HCT116 (cell line): ENCODE results near the gene FGFR3. TPM values are rescaled to one million over a fixed set of nuclear protein-coding genes. Genes with fewer than 3 reads are reported as not detected.

Source experiments
- ATF3 ChIP-seq: IDR thresholded peaks from 2 replicates; pipeline ENCODE4 v1.6.1; 2012
- CEBPB ChIP-seq: IDR thresholded peaks from 2 replicates; pipeline ENCODE4 v1.6.1; 2012; ENCODE audit warnings: low read depth
- CTCF ChIP-seq, 3 experiments: fragments of 200-600 bp in 1 of 3; sonication (generic) in 1 of 3; IDR thresholded peaks in 2 of 3; conservative IDR thresholded peaks in 1 of 3; 2 replicates each; pipeline ENCODE4 v1.5.1; 2012 to 2017; ENCODE audit warnings: low read depth in 2 of 3, low read length in 2 of 3, antibody characterized with exemption in 1 of 3, borderline replicate concordance in 1 of 3, control low read depth in 1 of 3, mild to moderate bottlenecking in 1 of 3, mixed read lengths in 1 of 3, mixed run types in 1 of 3, moderate library complexity in 1 of 3; ENCODE audit not compliant: insufficient read depth in 1 of 3
- ELF1 ChIP-seq: IDR thresholded peaks from 2 replicates; pipeline ENCODE4 v1.6.1; 2012; ENCODE audit warnings: low read depth, borderline replicate concordance
- EZH2 ChIP-seq: fragments of 200-600 bp; sonication (generic); IDR thresholded peaks from 2 replicates; pipeline ENCODE4 v1.6.1; 2017; ENCODE audit warnings: antibody characterized with exemption, mixed run types
- EZH2phosphoT487 ChIP-seq: fragments of 200-600 bp; IDR thresholded peaks from 2 replicates; pipeline ENCODE4 v1.6.1; 2018; ENCODE audit warnings: antibody characterized with exemption, borderline replicate concordance
- FOSL1 ChIP-seq: IDR thresholded peaks from 2 replicates; pipeline ENCODE4 v1.6.1; 2012; ENCODE audit warnings: low read depth
- POLR2A ChIP-seq: IDR thresholded peaks from 2 replicates; pipeline ENCODE4 v1.7.0; 2011; ENCODE audit warnings: borderline replicate concordance; ENCODE audit not compliant: insufficient read depth, insufficient read length; ENCODE audit errors: extremely low read depth
- YY1 ChIP-seq: IDR thresholded peaks from 2 replicates; pipeline ENCODE4 v1.6.1; 2011; ENCODE audit warnings: low read length, low read depth, moderate library complexity, mild to moderate bottlenecking; ENCODE audit not compliant: insufficient replicate concordance; ENCODE audit errors: extremely low read depth
- ZNF274 ChIP-seq: fragments of 200-500 bp; sonication (Bioruptor generic); IDR thresholded peaks from 2 replicates; pipeline ENCODE4 v1.6.1; 2014; ENCODE audit warnings: mild to moderate bottlenecking, low read depth, low read length, inconsistent platforms
- total RNA-seq: library from RNA; stranded (reverse); gene quantifications from one replicate; pipeline ENCODE4 v1.2.1, GENCODE V29; 2021; ENCODE audit not compliant: unreplicated experiment
- TF ChIP-seq, protein P1 (sequence below): IDR thresholded peaks from 2 replicates; pipeline ENCODE4 v1.6.1; 2012

FGFR3 gene
- total RNA-seq, 1 experiment from 2014 or later: 31.7 TPM

- TF ChIP-seq ELF1: no peak
- no peak for TF ChIP-seq EZH2
- peak in 2 of 3 experiments; percentile 10 to 14; a peak in 1 of 6 replicates for TF ChIP-seq CTCF (IDR thresholded peaks at IDR 0.05 in 2 of 3, conservative IDR thresholded peaks at IDR 0.05 in 1 of 3; ENCODE audit: borderline replicate concordance in 1 of 3, insufficient read depth in 1 of 3, low read depth in 2 of 3, low read length in 2 of 3)
- TF ChIP-seq, protein P1, sequence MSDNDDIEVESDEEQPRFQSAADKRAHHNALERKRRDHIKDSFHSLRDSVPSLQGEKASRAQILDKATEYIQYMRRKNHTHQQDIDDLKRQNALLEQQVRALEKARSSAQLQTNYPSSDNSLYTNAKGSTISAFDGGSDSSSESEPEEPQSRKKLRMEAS: no peak
- TF ChIP-seq ATF3: no peak
- TF ChIP-seq FOSL1: no peak
- peak; percentile 74 for TF ChIP-seq YY1
- no peak for TF ChIP-seq EZH2phosphoT487
- TF ChIP-seq ZNF274: no peak
- peak; percentile 73 for TF ChIP-seq POLR2A
- TF ChIP-seq CEBPB: no peak
- TF ChIP-seq, all 23 proteins: peak for 6
Observed at GRCh38 chr4:1856071-1856942, 63.2 kb downstream of the FGFR3 start, which contains the start of gene LETM1 (continued).
